D721Med (cell line): ENCODE data around the gene NKAIN2.
"Not testable (repeated sequence)": the region's sequence is repeated elsewhere in the genome, so short reads cannot be mapped to it uniquely, and the experiment has no call there.

ENCODE experiments used
- DNase-seq: peaks from one replicate; pipeline ENCODE4 v3.0.0; 2011; ENCODE audit warnings: low spot score; ENCODE audit not compliant: insufficient read length
- FAIRE-seq: peaks from 2 replicates; lab custom pipeline; 2011; peaks lifted over from hg19 to GRCh38; lab: Jason Lieb, UNC
- TF ChIP-seq, protein P1 (sequence below): IDR thresholded peaks from 2 replicates; pipeline ENCODE4 v1.5.1; 2012; ENCODE audit warnings: mild to moderate bottlenecking, control low read depth; ENCODE audit not compliant: insufficient read depth; ENCODE audit errors: missing control alignments

Gene NKAIN2

DNA sequence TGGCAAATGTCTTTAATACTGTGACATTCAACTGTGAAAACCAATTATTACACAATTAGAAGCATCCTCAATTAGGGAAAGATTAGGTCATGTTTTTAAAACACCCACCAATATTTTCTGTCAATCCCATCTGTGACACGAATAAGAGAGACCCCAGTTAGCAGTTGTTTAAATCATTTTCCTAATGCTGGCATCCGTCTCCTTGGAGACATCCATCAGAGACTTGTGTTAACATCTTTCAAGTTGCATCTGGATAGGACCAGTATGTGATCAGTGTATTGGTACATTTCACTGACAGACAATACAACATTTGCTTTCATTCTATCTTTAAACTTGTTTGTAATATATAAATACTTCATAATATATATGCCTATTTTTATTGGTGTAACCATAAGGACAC is 737.9 kb downstream of the NKAIN2 start:
- DNase-seq (no peak), FAIRE-seq (peak; percentile 16)
- TF ChIP-seq, protein P1, sequence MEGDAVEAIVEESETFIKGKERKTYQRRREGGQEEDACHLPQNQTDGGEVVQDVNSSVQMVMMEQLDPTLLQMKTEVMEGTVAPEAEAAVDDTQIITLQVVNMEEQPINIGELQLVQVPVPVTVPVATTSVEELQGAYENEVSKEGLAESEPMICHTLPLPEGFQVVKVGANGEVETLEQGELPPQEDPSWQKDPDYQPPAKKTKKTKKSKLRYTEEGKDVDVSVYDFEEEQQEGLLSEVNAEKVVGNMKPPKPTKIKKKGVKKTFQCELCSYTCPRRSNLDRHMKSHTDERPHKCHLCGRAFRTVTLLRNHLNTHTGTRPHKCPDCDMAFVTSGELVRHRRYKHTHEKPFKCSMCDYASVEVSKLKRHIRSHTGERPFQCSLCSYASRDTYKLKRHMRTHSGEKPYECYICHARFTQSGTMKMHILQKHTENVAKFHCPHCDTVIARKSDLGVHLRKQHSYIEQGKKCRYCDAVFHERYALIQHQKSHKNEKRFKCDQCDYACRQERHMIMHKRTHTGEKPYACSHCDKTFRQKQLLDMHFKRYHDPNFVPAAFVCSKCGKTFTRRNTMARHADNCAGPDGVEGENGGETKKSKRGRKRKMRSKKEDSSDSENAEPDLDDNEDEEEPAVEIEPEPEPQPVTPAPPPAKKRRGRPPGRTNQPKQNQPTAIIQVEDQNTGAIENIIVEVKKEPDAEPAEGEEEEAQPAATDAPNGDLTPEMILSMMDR: no peak

DNA sequence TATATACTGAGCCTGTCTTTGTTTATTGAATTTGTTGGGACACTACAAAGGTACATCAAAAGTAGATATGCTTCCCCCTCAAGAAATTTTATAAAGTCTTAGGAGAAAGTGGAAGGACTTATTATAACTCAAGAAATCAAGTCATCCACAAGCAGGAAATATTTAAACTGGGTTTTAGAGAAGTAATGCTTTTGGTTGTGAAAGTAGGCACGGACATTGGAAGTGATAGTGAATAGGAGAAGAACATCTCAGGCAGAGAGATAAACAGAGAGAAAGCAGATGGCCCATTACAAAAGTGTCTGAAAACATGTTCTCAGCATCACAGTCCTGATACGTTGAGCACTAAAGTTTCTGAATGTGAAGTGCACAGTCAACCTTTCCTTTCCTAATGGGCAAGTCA is 742.9 kb downstream of the NKAIN2 start:
- FAIRE-seq (no peak), DNase-seq (no peak)
- TF ChIP-seq, protein P1: no peak

DNA sequence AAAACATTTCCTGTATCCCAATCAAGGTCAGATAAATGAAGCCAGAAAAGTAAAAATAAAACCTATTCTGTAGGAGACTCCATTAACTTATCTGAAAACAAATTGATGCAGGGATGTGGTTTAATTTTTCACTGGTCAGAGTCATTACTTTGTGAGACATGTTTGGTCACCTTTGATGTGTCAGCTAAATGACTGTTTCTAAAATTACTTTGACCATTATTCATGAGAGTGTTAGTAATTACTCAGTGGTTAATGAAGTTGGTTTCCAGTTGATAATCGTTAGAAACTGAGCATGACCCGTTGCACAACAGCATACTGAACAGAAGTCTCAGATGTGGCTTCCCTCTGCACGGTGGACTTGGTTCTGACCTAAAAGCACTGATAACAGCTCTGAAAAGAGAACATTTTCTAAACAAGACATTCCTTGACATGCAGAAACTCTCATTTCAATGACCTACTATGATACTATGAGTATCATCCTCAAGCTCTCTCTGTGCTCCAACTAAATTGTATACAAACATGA is 748.1 kb downstream of the NKAIN2 start:
- no peak for FAIRE-seq
- TF ChIP-seq, protein P1: no peak
- no peak for DNase-seq

DNA sequence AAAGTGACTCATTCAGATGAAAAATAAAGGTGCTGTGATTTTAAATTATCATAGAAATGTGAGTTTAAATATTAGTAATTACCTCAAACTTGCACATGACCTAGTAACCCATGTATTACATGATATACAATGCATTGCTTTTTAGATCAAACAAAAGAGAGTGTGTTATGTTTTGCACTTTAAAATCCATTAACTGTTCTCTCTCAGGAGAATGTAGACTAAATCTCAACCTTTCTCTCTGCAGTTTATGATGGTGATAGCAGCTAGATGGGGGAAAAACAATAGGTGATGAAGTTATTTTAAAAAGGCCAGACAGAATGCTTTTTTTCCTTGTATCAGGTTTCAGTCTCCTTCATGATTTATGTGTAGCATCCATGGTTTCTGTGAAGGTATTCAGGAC is 754.2 kb downstream of the NKAIN2 start:
- TF ChIP-seq, protein P1: no peak
- FAIRE-seq: no peak
- DNase-seq: no peak

DNA sequence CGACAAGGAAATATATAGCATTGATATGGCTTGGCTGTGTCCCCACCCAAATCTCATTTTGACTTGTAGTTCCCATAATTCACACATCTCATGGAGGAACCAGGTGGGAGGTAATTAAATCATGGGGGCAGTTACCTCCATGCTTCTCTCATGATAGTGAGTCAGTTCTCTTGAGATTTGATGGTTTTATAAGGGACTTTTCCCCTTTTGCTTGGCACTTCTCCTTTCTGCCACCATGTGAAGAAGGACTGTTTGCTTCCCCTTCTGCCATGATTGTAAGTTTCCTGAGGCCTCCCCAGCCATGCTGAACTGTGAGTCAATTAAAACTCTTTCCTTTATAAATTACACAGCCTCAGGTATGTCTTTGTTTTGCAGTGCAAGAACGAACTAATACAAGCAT is 756.4 kb downstream of the NKAIN2 start:
- DNase-seq, FAIRE-seq: not testable (repeated sequence)

- FAIRE-seq (no peak), DNase-seq (no peak)
- TF ChIP-seq, protein P1: no peak
Observed at GRCh38 chr6:124560873-124561567, 757.4 kb downstream of the NKAIN2 start.

DNA sequence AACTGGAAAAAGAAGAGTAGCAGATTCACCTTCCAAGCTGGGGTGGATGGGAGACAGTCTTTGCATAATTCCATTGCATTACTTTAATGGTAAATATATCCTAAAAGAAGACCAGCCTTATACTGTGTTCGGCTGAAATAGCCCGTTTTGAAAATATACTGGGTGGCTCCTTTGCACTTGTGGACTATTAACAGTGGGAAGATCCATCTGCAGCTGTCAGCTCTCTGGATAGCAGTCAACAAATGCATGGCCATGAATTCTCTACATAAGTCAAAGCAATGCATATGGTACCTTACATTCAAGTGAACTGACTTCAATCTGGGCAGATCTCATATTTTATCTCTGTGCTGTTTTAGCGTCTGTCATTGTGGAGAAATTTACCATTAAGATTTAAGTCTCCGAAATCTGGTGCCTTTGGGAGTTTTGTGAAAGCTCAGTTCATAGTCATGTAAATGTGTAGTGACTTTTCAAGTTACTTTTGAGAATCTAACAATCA is 758.0 kb downstream of the NKAIN2 start:
- no peak for DNase-seq
- TF ChIP-seq, protein P1: no peak
- no peak for FAIRE-seq

DNA sequence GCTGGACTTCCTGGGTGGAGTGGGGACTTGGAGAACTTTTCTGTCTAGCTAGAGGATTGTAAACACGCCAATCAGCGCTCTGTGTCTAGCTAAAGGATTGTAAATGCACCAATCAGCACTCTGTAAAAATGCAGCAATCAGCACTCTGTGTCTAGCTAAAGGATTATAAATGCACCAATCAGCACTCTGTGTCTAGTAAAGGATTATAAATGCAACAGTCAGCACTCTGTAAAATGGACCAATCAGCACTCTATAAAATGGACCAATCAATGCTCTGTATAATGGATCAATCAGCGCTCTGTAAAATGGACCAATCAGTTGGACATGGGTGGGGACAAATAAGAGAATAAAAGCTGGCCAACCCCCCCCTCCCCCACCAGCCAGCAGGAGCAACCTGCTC is 760.5 kb downstream of the NKAIN2 start:
- FAIRE-seq, DNase-seq: not testable (repeated sequence)
